Gastroesophageal sphincter (tissue), 4 donors: ENCODE measurements around the gene CAMK2B. TPM values are rescaled to one million over a fixed set of nuclear protein-coding genes. Genes with fewer than 3 reads are reported as not detected.

ENCODE experiments used
- ATAC-seq: fragments of 150-250 bp; one replicate; pipeline ENCODE4 v1.9.1; 2016; ENCODE audit warnings: mild to moderate bottlenecking, moderate library complexity
- H3K27ac ChIP-seq, 4 donors: fragments of 200-600 bp; sonication (generic) in 3 of 4; 1 replicate in 3 of 4; 2 replicates in 1 of 4; pipeline ENCODE4 v1.5.1; 2016 to 2019
- H3K27me3 ChIP-seq: fragments of 200-600 bp; sonication (generic); one replicate; pipeline ENCODE4 v1.5.1; 2019
- H3K36me3 ChIP-seq, 2 donors: fragments of 200-600 bp; sonication (generic); one replicate each; pipeline ENCODE4 v1.5.1; 2019; ENCODE audit warnings: control low read depth in 1 of 2
- H3K4me1 ChIP-seq, 3 donors: fragments of 200-600 bp; sonication (generic); 1 replicate in 2 of 3; 2 replicates in 1 of 3; pipeline ENCODE4 v1.5.1; 2016 to 2019; ENCODE audit warnings: control low read depth in 2 of 3
- H3K4me3 ChIP-seq, 2 donors: fragments of 200-600 bp; sonication (generic); one replicate each; pipeline ENCODE4 v1.5.1; 2019; ENCODE audit warnings: mild to moderate bottlenecking in 1 of 2, moderate library complexity in 1 of 2
- H3K9me3 ChIP-seq, 3 donors: fragments of 200-600 bp; sonication (generic); one replicate each; pipeline ENCODE4 v1.5.1; 2017 to 2019; ENCODE audit warnings: control low read depth in 2 of 3
- EP300 ChIP-seq: sonication (generic); formaldehyde crosslinking; IDR thresholded peaks from one replicate; pipeline ENCODE4 v1.6.1; 2017; ENCODE audit warnings: antibody characterized with exemption, mild to moderate bottlenecking
- POLR2A ChIP-seq, 2 donors: fragments of 450-650 bp; IDR thresholded peaks; one replicate each; pipeline ENCODE4 v1.6.1; 2017; ENCODE audit warnings: antibody characterized with exemption in 2 of 2, mild to moderate bottlenecking in 2 of 2, moderate library complexity in 1 of 2
- POLR2AphosphoS5 ChIP-seq: sonication (generic); formaldehyde crosslinking; IDR thresholded peaks from one replicate; pipeline ENCODE4 v1.6.1; 2017; ENCODE audit warnings: antibody characterized with exemption
- WGBS, 2 donors: methylation state at CpG; one replicate each; pipeline ENCODE4 v1.1.5; 2018; ENCODE audit warnings: low coverage in 1 of 2; 5-methylcytosine and 5-hydroxymethylcytosine counted together
- total RNA-seq, 4 donors: library from RNA; depleted of rRNA; stranded (reverse); fragments of >200 nt; gene quantifications; one replicate each; pipeline ENCODE4 v1.1.0, GENCODE V29; 2016
- TF ChIP-seq, protein P1 (sequence below), 4 experiments: fragments of 200-600 bp in 2 of 4; fragments of 450-650 bp in 2 of 4; sonication (generic) in 1 of 4; IDR thresholded peaks; one replicate each; pipeline ENCODE4 v1.5.1; 2017 to 2019; ENCODE audit warnings: antibody characterized with exemption in 4 of 4, mild to moderate bottlenecking in 2 of 4, moderate library complexity in 2 of 4

CAMK2B gene
- total RNA-seq, 4 donors from 2014 or later, result 0.27 to 1.5 (median 0.81) TPM

DNA sequence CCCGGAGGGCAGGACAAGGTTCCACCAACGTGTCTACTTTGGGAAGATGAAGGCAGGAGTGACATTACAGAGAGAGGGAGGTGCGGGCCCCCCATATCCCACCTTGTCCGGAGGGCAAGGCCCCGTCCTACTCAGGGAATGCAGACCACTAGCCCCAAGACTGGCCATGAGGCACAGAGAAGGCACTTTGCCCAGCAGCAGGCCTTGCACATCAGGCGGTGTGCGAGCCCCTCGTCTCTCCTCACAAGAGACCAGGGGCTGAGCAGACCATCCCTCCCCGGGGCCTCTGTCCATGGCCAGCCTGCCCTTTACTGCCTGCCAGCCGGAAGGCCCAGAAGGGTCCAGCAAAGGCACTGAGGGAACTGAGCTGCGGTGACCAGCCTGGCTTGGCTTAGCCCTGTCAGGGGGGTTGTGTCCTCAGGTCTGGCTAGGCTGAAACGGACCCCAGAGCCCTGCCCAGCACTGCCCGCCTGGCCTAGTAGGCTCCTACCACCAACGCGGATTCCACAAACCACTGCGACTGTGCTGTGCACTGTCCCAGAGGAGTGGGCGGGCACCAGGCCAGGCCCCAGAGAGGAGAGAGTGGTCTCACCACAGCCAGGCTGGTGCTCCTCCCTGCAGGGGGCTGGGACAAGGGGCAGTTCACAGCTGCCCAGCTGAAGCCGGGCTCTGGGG is 16.7 kb downstream of the CAMK2B start:
- 100% methylated on average over 1 of the region's 18 CpGs; no CpG with 5 or more reads in 1 of the 2 donors for WGBS, 2 donors
- Histone ChIP-seq H3K27ac (no peak overlapping the region), H3K4me1 (peaks cover 0 to 11% (median 0%) of the 10 kb centered on the region in 3 donors), H3K27me3 (peaks cover 10% of the 10 kb centered on the region), H3K4me3 (no peak overlapping the region), H3K9me3 (no peaks in the 10 kb centered on the region), H3K36me3 (no peaks in the 10 kb centered on the region)
- no peak for TF ChIP-seq EP300
- TF ChIP-seq POLR2AphosphoS5, result no peak
- TF ChIP-seq, protein P1, sequence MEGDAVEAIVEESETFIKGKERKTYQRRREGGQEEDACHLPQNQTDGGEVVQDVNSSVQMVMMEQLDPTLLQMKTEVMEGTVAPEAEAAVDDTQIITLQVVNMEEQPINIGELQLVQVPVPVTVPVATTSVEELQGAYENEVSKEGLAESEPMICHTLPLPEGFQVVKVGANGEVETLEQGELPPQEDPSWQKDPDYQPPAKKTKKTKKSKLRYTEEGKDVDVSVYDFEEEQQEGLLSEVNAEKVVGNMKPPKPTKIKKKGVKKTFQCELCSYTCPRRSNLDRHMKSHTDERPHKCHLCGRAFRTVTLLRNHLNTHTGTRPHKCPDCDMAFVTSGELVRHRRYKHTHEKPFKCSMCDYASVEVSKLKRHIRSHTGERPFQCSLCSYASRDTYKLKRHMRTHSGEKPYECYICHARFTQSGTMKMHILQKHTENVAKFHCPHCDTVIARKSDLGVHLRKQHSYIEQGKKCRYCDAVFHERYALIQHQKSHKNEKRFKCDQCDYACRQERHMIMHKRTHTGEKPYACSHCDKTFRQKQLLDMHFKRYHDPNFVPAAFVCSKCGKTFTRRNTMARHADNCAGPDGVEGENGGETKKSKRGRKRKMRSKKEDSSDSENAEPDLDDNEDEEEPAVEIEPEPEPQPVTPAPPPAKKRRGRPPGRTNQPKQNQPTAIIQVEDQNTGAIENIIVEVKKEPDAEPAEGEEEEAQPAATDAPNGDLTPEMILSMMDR (IDR thresholded peaks at IDR 0.05), result no peak
- no peak for TF ChIP-seq POLR2A (IDR thresholded peaks at IDR 0.05)
- ATAC-seq, result no peak

DNA sequence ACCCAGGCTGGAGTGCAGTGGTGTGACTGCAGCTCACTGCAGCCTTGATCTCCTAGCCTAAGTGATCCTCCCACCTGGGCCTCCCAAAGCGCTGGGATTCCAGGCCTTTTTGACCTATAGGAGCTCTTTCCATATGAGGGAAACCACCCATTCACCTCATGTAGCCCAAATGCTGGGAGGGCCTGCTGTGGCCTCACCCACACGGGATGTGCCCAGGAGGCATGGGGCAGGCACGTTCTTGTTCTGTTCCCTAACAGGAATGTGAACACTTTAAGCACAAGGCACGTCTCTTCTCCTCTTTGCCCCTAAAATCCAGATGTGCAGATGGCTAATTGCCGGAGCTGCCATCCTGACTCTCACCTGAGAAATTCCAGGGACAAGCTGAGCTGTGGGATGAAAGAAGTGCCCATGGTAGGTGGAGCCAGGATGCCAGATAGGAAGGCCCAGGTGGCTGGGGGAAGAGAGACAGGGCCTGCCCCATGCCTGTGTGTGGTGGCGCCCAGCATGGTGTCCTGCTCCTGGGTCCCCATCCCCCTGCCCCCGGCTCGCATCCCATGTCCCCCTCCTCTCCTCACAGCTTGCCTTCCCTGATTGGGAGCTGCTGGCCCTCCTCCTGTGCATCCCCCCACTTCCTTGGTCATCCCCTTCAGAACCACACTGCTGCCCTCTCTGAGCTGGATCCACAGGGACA is 17.3 kb downstream of the CAMK2B start:
- peaks cover 0 to under 1% (median 0%) of the 10 kb centered on the region in 3 donors for H3K9me3 ChIP-seq
- TF ChIP-seq, protein P1 (IDR thresholded peaks at IDR 0.05), result no peak
- TF ChIP-seq EP300, result no peak
- peaks cover 10% of the 10 kb centered on the region for H3K27me3 ChIP-seq
- ATAC-seq, result no peak
- peaks cover 0 to 11% (median 0%) of the 10 kb centered on the region in 3 donors for H3K4me1 ChIP-seq
- H3K36me3 ChIP-seq, result no peaks in the 10 kb centered on the region
- no peak overlapping the region for H3K27ac ChIP-seq
- 77 to 100% methylated on average over 1 to 3 of the region's 8 CpGs for WGBS, 2 donors
- H3K4me3 ChIP-seq, result no peak overlapping the region

GRCh38 chr7:44307301-44307900 is 18.0 kb downstream of the CAMK2B start:
- Histone ChIP-seq H3K9me3 (peaks cover 0 to 7% (median 0%) of the 10 kb centered on the region in 3 donors), H3K4me1 (peaks cover 0 to 11% (median 0%) of the 10 kb centered on the region in 3 donors), H3K27ac (no peak overlapping the region), H3K27me3 (peaks cover 10% of the 10 kb centered on the region), H3K4me3 (no peak overlapping the region), H3K36me3 (no peaks in the 10 kb centered on the region)
- no peak for ATAC-seq
- WGBS, 2 donors, result 90 to 100% methylated on average over 2 to 3 of the region's 7 CpGs
- TF ChIP-seq, protein P1 (IDR thresholded peaks at IDR 0.05), result no peak
- TF ChIP-seq POLR2AphosphoS5 (no peak), EP300 (no peak), POLR2A (IDR thresholded peaks at IDR 0.05) (no peak)

GRCh38 chr7:44306606-44307005 is 18.8 kb downstream of the CAMK2B start:
- 56 to 100% methylated on average over 1 to 2 of the region's 2 CpGs for WGBS, 2 donors
- H3K4me1 ChIP-seq, result peaks cover 0 to 11% (median 0%) of the 10 kb centered on the region in 3 donors
- TF ChIP-seq EP300 (no peak), POLR2AphosphoS5 (no peak), POLR2A (IDR thresholded peaks at IDR 0.05) (no peak)
- TF ChIP-seq, protein P1 (IDR thresholded peaks at IDR 0.05), result no peak
- no peaks in the 10 kb centered on the region for H3K36me3 ChIP-seq
- H3K27ac ChIP-seq, result no peak overlapping the region
- H3K9me3 ChIP-seq, result peaks cover 0 to 11% (median 0%) of the 10 kb centered on the region in 3 donors
- H3K4me3 ChIP-seq, result no peak overlapping the region
- H3K27me3 ChIP-seq, result peaks cover 10% of the 10 kb centered on the region
- ATAC-seq, result no peak
